GM12892 (cell line): Measurements from ENCODE around the gene FFAR2.
"Not testable (repeated sequence)": the region's sequence is repeated elsewhere in the genome, so short reads cannot be mapped to it uniquely, and the experiment has no call there.

Experiments used
- POLR2A ChIP-seq: IDR thresholded peaks from 2 replicates; pipeline ENCODE4 v1.6.1; 2011; ENCODE audit warnings: low read depth, low read length, control low read depth
- TAF1 ChIP-seq: IDR thresholded peaks from 2 replicates; pipeline ENCODE4 v1.6.1; 2011; ENCODE audit warnings: low read depth, mild to moderate bottlenecking, control low read depth, low read length, borderline replicate concordance

GRCh38 chr19:35401416-35401815 lies 46.6 kb upstream of the FFAR2 start:
- not testable (repeated sequence) for TF ChIP-seq POLR2A, TAF1
